H9 (cell line): ENCODE measurements around the gene ADAMTSL5. TPM values are rescaled to one million over a fixed set of nuclear protein-coding genes. Genes with fewer than 3 reads are reported as not detected.
A peak's percentile ranks its signal among the peaks of the same experiment; 100 is the strongest.

ENCODE experiments used
- DNase-seq: peaks from one replicate; pipeline ENCODE4 v3.0.0-alpha.2; 2017
- H2AFZ ChIP-seq: one replicate; pipeline ENCODE4 v1.6.1; 2013; ENCODE audit warnings: mild to moderate bottlenecking, low read length, control low read depth, moderate library complexity
- H2AK5ac ChIP-seq: 2 replicates; pipeline ENCODE4 v1.6.1; 2013; ENCODE audit warnings: low read length, control low read depth, mixed read lengths; ENCODE audit not compliant: insufficient read length
- H2BK120ac ChIP-seq: one replicate; pipeline ENCODE4 v1.6.1; 2013; ENCODE audit warnings: low read depth, mild to moderate bottlenecking, low read length, control low read depth, inconsistent platforms; ENCODE audit not compliant: poor library complexity, severe bottlenecking
- H2BK12ac ChIP-seq: 2 replicates; pipeline ENCODE4 v1.6.1; 2013; ENCODE audit warnings: low read length, control low read depth, mixed read lengths, low read depth; ENCODE audit not compliant: insufficient read length
- H2BK15ac ChIP-seq: 2 replicates; pipeline ENCODE4 v1.6.1; 2013; ENCODE audit warnings: low read depth, low read length, control low read depth
- H2BK20ac ChIP-seq: one replicate; pipeline ENCODE4 v1.6.1; 2013; ENCODE audit warnings: low read depth, mild to moderate bottlenecking, low read length, control low read depth, inconsistent platforms; ENCODE audit not compliant: poor library complexity, severe bottlenecking
- H2BK5ac ChIP-seq: 2 replicates; pipeline ENCODE4 v1.6.1; 2013; ENCODE audit warnings: low read length, control low read depth, mixed read lengths; ENCODE audit not compliant: insufficient read length
- H3K14ac ChIP-seq: 2 replicates; pipeline ENCODE4 v1.6.1; 2013; ENCODE audit warnings: low read length, control low read depth; ENCODE audit not compliant: insufficient read depth
- H3K18ac ChIP-seq: 2 replicates; pipeline ENCODE4 v1.6.1; 2013; ENCODE audit warnings: low read depth, mild to moderate bottlenecking, mixed read lengths, low read length, control low read depth; ENCODE audit not compliant: insufficient read length
- H3K23ac ChIP-seq: 2 replicates; pipeline ENCODE4 v1.6.1; 2013; ENCODE audit warnings: low read length, control low read depth, mixed read lengths, low read depth; ENCODE audit not compliant: insufficient read length
- H3K23me2 ChIP-seq: 2 replicates; pipeline ENCODE4 v1.6.1; 2013; ENCODE audit warnings: low read depth, mild to moderate bottlenecking, mixed read lengths, low read length, control low read depth; ENCODE audit not compliant: insufficient read length, poor library complexity, severe bottlenecking
- H3K27ac ChIP-seq: 2 replicates; pipeline ENCODE4 v1.5.1; 2013; ENCODE audit warnings: low read length, control low read depth, mixed read lengths, low read depth; ENCODE audit not compliant: insufficient read length
- H3K27me3 ChIP-seq: 2 replicates; pipeline ENCODE4 v1.6.1; 2013; ENCODE audit warnings: low read length, control low read depth, inconsistent platforms; ENCODE audit not compliant: insufficient read depth
- H3K4ac ChIP-seq: 2 replicates; pipeline ENCODE4 v1.6.1; 2013; ENCODE audit warnings: low read depth, mild to moderate bottlenecking, control low read depth, inconsistent platforms, low read length, moderate library complexity
- H3K4me1 ChIP-seq: 2 replicates; pipeline ENCODE4 v1.6.1; 2013; ENCODE audit warnings: low read length, control low read depth, inconsistent platforms; ENCODE audit not compliant: insufficient read depth
- H3K4me2 ChIP-seq: 2 replicates; pipeline ENCODE4 v1.6.1; 2013; ENCODE audit warnings: low read length, control low read depth, mixed read lengths; ENCODE audit not compliant: insufficient read length, insufficient read depth
- H3K56ac ChIP-seq: 2 replicates; pipeline ENCODE4 v1.6.1; 2013; ENCODE audit warnings: low read depth, mild to moderate bottlenecking, mixed read lengths, low read length, control low read depth; ENCODE audit not compliant: insufficient read length
- H3K79me1 ChIP-seq: 2 replicates; pipeline ENCODE4 v1.6.1; 2013; ENCODE audit warnings: low read depth, mild to moderate bottlenecking, moderate library complexity, low read length, control low read depth, inconsistent platforms; ENCODE audit not compliant: insufficient read depth, poor library complexity, severe bottlenecking
- H3K79me2 ChIP-seq: 2 replicates; pipeline ENCODE4 v1.6.1; 2013; ENCODE audit warnings: low read length, control low read depth, inconsistent platforms; ENCODE audit not compliant: insufficient read depth
- H3K9ac ChIP-seq: 2 replicates; pipeline ENCODE4 v1.6.1; 2013; ENCODE audit warnings: low read length, control low read depth, mixed read lengths; ENCODE audit not compliant: insufficient read length; ENCODE audit errors: extremely low read depth
- H3K9me3 ChIP-seq: one replicate; pipeline ENCODE4 v1.6.1; 2013; ENCODE audit warnings: low read depth, low read length, inconsistent platforms; ENCODE audit not compliant: control insufficient read depth
- H3T11ph ChIP-seq: one replicate; pipeline ENCODE4 v1.6.1; 2013; ENCODE audit warnings: mild to moderate bottlenecking, low read length, control low read depth, inconsistent platforms
- H4K20me1 ChIP-seq: one replicate; pipeline ENCODE4 v1.6.1; 2013; ENCODE audit not compliant: control insufficient read depth, insufficient read length, insufficient read depth
- H4K5ac ChIP-seq: 2 replicates; pipeline ENCODE4 v1.6.1; 2013; ENCODE audit warnings: low read depth, mild to moderate bottlenecking, mixed read lengths, low read length, control low read depth; ENCODE audit not compliant: insufficient read length
- H4K8ac ChIP-seq: replicated peaks from 2 replicates; pipeline ENCODE4 v1.6.1; 2013; ENCODE audit warnings: low read length, control low read depth, mixed read lengths, low read depth; ENCODE audit not compliant: insufficient read length
- H4K91ac ChIP-seq: 2 replicates; pipeline ENCODE4 v1.6.1; 2013; ENCODE audit warnings: low read depth, mild to moderate bottlenecking, moderate library complexity, mixed read lengths, low read length, control low read depth; ENCODE audit not compliant: insufficient read length
- H3K27ac Mint-ChIP-seq, 3 experiments: 2 replicates in 2 of 3; 3 replicates in 1 of 3; pipeline ENCODE4 v1.8.0; 2020 to 2021; ENCODE audit warnings: mixed read lengths in 3 of 3, mild to moderate bottlenecking in 1 of 3, moderate library complexity in 1 of 3
- H3K27me3 Mint-ChIP-seq: 2 replicates; pipeline ENCODE4 v1.8.0; 2021; ENCODE audit warnings: low read depth, mild to moderate bottlenecking, moderate library complexity, mixed read lengths
- H3K36me3 Mint-ChIP-seq, 3 experiments: 2 replicates in 2 of 3; 3 replicates in 1 of 3; pipeline ENCODE4 v1.8.0; 2020 to 2021; ENCODE audit warnings: low read depth in 3 of 3, mixed read lengths in 3 of 3; ENCODE audit not compliant: insufficient read depth in 1 of 3
- H3K4me1 Mint-ChIP-seq, 2 experiments: 2 replicates each; pipeline ENCODE4 v1.8.0; 2020; ENCODE audit warnings: mixed read lengths in 2 of 2
- H3K4me3 Mint-ChIP-seq, 2 experiments: 2 replicates in 1 of 2; 3 replicates in 1 of 2; pipeline ENCODE4 v1.8.0; 2020 to 2021; ENCODE audit warnings: mild to moderate bottlenecking in 2 of 2, mixed read lengths in 2 of 2, moderate library complexity in 1 of 2
- H3K9me3 Mint-ChIP-seq, 2 experiments: 2 replicates in 1 of 2; 3 replicates in 1 of 2; pipeline ENCODE4 v1.8.0; 2020; ENCODE audit warnings: mild to moderate bottlenecking in 2 of 2, mixed read lengths in 2 of 2, moderate library complexity in 1 of 2
- CTCF ChIP-seq: fragments of 200-600 bp; sonication (generic); conservative IDR thresholded peaks from 3 replicates; pipeline ENCODE4 v1.8.0; 2021; ENCODE audit warnings: antibody characterized with exemption, mild to moderate bottlenecking
- WGBS: extraction: QIAGEN DNeasy Blood & Tissue Kit; methylation state at CpG from one replicate; pipeline ENCODE4 v1.1.7; 2013; ENCODE audit warnings: missing lambda C conversion rate, low lambda C conversion rate, mixed read lengths; ENCODE audit not compliant: insufficient read length; ENCODE audit errors: extremely low coverage; 5-methylcytosine and 5-hydroxymethylcytosine counted together
- total RNA-seq: library from RNA; stranded (reverse); gene quantifications from 2 replicates; pipeline ENCODE4 v1.2.1, GENCODE V29; 2021

ADAMTSL5 gene
- total RNA-seq, 1 experiment from 2014 or later, result 1.5 TPM

- Histone ChIP-seq H2AK5ac (no peak overlapping the region), H3K18ac (no peak overlapping the region), H2AFZ (no peak overlapping the region), H3K27me3 (peaks cover 61% of the 10 kb centered on the region), H3K23ac (no peak overlapping the region), H2BK20ac (no peak overlapping the region), H2BK120ac (no peak overlapping the region), H3K79me1 (no peaks in the 10 kb centered on the region), H4K8ac (no peak overlapping the region), H3K79me2 (no peaks in the 10 kb centered on the region), H3K23me2 (peaks cover 9% of the 10 kb centered on the region), H4K5ac (no peak overlapping the region), H3T11ph (no peak overlapping the region), H4K20me1 (peaks cover 3% of the 10 kb centered on the region), H3K9me3 (no peaks in the 10 kb centered on the region), H2BK5ac (no peak overlapping the region), H3K56ac (no peak overlapping the region), H3K14ac (no peak overlapping the region), H4K91ac (no peak overlapping the region), H3K4ac (no peak overlapping the region), H3K27ac (no peak overlapping the region), H3K9ac (no peak overlapping the region), H3K4me2 (peak overlapping the region; percentile 26), H2BK15ac (no peak overlapping the region), H3K4me1 (no peaks in the 10 kb centered on the region), H2BK12ac (no peak overlapping the region)
- WGBS, result no CpG with 5 or more reads among the region's 36 CpGs
- DNase-seq, result no peak
- Mint-ChIP-seq H3K9me3 (no peaks in the 10 kb centered on the region), H3K4me1 (peaks cover 2 to 8% of the 10 kb centered on the region in 2 experiments; a peak in 3 of 4 replicates), H3K36me3 (no peaks in the 10 kb centered on the region), H3K4me3 (no peak overlapping the region), H3K27me3 (peaks cover 83% of the 10 kb centered on the region), H3K27ac (no peak overlapping the region)
- TF ChIP-seq CTCF, result no peak
Observed at GRCh38 chr19:1467215-1467489, 45.7 kb downstream of the ADAMTSL5 start.
